Suprapubic skin (tissue), 4 donors: Measurements from ENCODE around the gene COL25A1. TPM values are rescaled to one million over a fixed set of nuclear protein-coding genes. Genes with fewer than 3 reads are reported as not detected.

Experiments
- DNase-seq, 2 donors: peaks; one replicate each; pipeline ENCODE4 v3.0.0-alpha.2; 2019; ENCODE audit warnings: low spot score in 2 of 2
- H3K27ac ChIP-seq: fragments of 200-600 bp; sonication (generic); one replicate; pipeline ENCODE4 v1.5.1; 2019
- H3K27me3 ChIP-seq: fragments of 200-600 bp; sonication (generic); one replicate; pipeline ENCODE4 v1.5.1; 2019
- H3K36me3 ChIP-seq: fragments of 200-600 bp; sonication (generic); one replicate; pipeline ENCODE4 v1.5.1; 2019
- H3K4me1 ChIP-seq: fragments of 200-600 bp; sonication (generic); one replicate; pipeline ENCODE4 v1.5.1; 2019
- H3K4me3 ChIP-seq: fragments of 200-600 bp; sonication (generic); one replicate; pipeline ENCODE4 v1.5.1; 2019; ENCODE audit warnings: mild to moderate bottlenecking
- H3K9me3 ChIP-seq: fragments of 200-600 bp; sonication (generic); one replicate; pipeline ENCODE4 v1.5.1; 2019
- EP300 ChIP-seq: sonication (generic); formaldehyde crosslinking; IDR thresholded peaks from one replicate; pipeline ENCODE4 v1.6.1; 2017; ENCODE audit warnings: antibody characterized with exemption
- POLR2A ChIP-seq, 2 donors: fragments of 450-650 bp; IDR thresholded peaks; one replicate each; pipeline ENCODE4 v1.6.1; 2017; ENCODE audit warnings: antibody characterized with exemption in 2 of 2, mild to moderate bottlenecking in 2 of 2, moderate library complexity in 2 of 2
- POLR2AphosphoS5 ChIP-seq, 3 donors: sonication (generic); formaldehyde crosslinking; IDR thresholded peaks; one replicate each; pipeline ENCODE4 v1.6.1; 2017; ENCODE audit warnings: antibody characterized with exemption in 3 of 3
- WGBS: methylation state at CpG from one replicate; pipeline ENCODE4 v1.1.5; 2018; 5-methylcytosine and 5-hydroxymethylcytosine counted together
- total RNA-seq, 4 donors: library from RNA; depleted of rRNA; stranded (reverse); fragments of >200 nt; gene quantifications; one replicate each; pipeline ENCODE4 v1.1.0, GENCODE V29; 2016
- TF ChIP-seq, protein P1 (sequence below), 2 donors: fragments of 200-600 bp in 1 of 2; fragments of 450-650 bp in 1 of 2; sonication (generic) in 1 of 2; IDR thresholded peaks; one replicate each; pipeline ENCODE4 v1.5.1; 2016 to 2019; ENCODE audit warnings: antibody characterized with exemption in 2 of 2, mild to moderate bottlenecking in 1 of 2, moderate library complexity in 1 of 2

Gene COL25A1
- total RNA-seq, 4 donors from 2014 or later = 0.30 to 1.4 (median 1.0) TPM

- H3K36me3 ChIP-seq = no peaks in the 10 kb centered on the region
- H3K4me1 ChIP-seq = no peaks in the 10 kb centered on the region
- no peaks in the 10 kb centered on the region for H3K27me3 ChIP-seq
- no peak overlapping the region for H3K27ac ChIP-seq
- WGBS = 94% methylated on average over 5 of the region's 5 CpGs
- TF ChIP-seq, protein P1, sequence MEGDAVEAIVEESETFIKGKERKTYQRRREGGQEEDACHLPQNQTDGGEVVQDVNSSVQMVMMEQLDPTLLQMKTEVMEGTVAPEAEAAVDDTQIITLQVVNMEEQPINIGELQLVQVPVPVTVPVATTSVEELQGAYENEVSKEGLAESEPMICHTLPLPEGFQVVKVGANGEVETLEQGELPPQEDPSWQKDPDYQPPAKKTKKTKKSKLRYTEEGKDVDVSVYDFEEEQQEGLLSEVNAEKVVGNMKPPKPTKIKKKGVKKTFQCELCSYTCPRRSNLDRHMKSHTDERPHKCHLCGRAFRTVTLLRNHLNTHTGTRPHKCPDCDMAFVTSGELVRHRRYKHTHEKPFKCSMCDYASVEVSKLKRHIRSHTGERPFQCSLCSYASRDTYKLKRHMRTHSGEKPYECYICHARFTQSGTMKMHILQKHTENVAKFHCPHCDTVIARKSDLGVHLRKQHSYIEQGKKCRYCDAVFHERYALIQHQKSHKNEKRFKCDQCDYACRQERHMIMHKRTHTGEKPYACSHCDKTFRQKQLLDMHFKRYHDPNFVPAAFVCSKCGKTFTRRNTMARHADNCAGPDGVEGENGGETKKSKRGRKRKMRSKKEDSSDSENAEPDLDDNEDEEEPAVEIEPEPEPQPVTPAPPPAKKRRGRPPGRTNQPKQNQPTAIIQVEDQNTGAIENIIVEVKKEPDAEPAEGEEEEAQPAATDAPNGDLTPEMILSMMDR (IDR thresholded peaks at IDR 0.05) = no peak
- TF ChIP-seq EP300 = no peak
- no peak for TF ChIP-seq POLR2AphosphoS5 (IDR thresholded peaks at IDR 0.05)
- no peak for TF ChIP-seq POLR2A (IDR thresholded peaks at IDR 0.05)
- no peak overlapping the region for H3K4me3 ChIP-seq
- no peak for DNase-seq
- no peaks in the 10 kb centered on the region for H3K9me3 ChIP-seq
Measured at GRCh38 chr4:109216085-109216696, 86.3 kb downstream of the COL25A1 start.

GRCh38 chr4:109215506-109215905 lies 87.0 kb downstream of the COL25A1 start:
- H3K4me1 ChIP-seq = no peaks in the 10 kb centered on the region
- no peak overlapping the region for H3K27ac ChIP-seq
- H3K36me3 ChIP-seq = no peaks in the 10 kb centered on the region
- no peak overlapping the region for H3K4me3 ChIP-seq
- no peaks in the 10 kb centered on the region for H3K27me3 ChIP-seq
- no peaks in the 10 kb centered on the region for H3K9me3 ChIP-seq
- DNase-seq = no peak
- TF ChIP-seq EP300 (no peak), POLR2AphosphoS5 (IDR thresholded peaks at IDR 0.05) (no peak), POLR2A (IDR thresholded peaks at IDR 0.05) (no peak)
- TF ChIP-seq, protein P1 (IDR thresholded peaks at IDR 0.05) = no peak
- 85% methylated on average over 2 of the region's 2 CpGs for WGBS

DNA sequence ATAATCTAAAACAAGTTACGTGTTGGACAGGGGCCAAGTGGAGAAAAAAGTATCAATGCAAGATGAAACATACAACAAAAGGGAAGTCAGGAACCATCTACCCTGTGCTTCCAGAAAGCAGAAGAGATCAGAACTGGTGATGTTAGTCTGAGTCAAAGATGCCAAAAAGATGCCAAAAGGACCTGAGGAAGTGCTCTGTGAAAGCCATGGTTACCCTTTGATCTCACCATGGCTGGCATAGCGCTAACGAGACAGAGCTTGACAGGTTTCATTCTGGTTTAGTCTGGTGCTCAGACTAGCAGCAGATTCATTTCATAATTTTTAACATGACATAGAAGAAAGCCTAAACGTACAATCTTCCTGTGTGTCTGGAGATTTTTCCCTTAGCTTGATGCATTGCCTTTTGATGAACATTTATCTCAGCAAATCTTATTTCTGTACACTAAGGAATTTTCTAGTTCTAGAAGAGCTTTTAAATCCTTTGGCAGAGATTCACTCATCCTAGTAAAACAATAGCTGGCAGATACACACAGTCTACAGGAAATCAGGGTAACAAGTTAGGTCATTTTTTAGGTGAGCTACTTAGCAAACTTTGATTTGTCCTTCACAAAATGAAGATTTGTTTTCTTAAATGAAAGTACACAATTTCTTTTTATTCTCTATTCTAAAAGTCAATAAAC lies 87.7 kb downstream of the COL25A1 start:
- H3K27ac ChIP-seq = no peak overlapping the region
- no peaks in the 10 kb centered on the region for H3K9me3 ChIP-seq
- DNase-seq = no peak
- TF ChIP-seq POLR2AphosphoS5 (IDR thresholded peaks at IDR 0.05) = no peak
- no peak for TF ChIP-seq EP300
- TF ChIP-seq, protein P1 (IDR thresholded peaks at IDR 0.05) = no peak
- no peak for TF ChIP-seq POLR2A (IDR thresholded peaks at IDR 0.05)
- WGBS = 32% methylated on average over 4 of the region's 4 CpGs
- H3K4me3 ChIP-seq = no peak overlapping the region
- no peaks in the 10 kb centered on the region for H3K4me1 ChIP-seq
- H3K36me3 ChIP-seq = no peaks in the 10 kb centered on the region
- H3K27me3 ChIP-seq = no peaks in the 10 kb centered on the region

DNA sequence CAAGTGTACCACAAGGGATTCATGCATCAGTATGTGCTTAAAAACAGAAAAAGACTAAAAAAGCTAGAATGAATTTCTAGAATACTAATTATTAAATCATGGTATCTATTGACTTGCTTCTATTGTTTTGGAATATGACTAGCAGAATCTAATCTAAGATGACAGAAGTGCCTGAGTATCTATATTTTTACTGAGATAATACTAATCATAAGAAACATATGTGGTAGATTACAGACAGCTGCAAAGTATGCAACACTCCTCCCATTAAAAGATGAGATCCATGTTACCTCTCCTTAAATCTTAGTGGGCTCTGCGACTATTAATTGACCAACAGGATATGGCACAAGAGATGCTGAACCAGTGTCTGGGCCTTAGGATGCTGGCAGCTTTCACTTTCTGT lies 89.4 kb downstream of the COL25A1 start:
- no peak overlapping the region for H3K4me3 ChIP-seq
- no peaks in the 10 kb centered on the region for H3K36me3 ChIP-seq
- H3K9me3 ChIP-seq = no peaks in the 10 kb centered on the region
- H3K4me1 ChIP-seq = no peaks in the 10 kb centered on the region
- no peaks in the 10 kb centered on the region for H3K27me3 ChIP-seq
- H3K27ac ChIP-seq = no peak overlapping the region
- TF ChIP-seq, protein P1 (IDR thresholded peaks at IDR 0.05) = no peak
- no peak for TF ChIP-seq POLR2A (IDR thresholded peaks at IDR 0.05)
- no peak for TF ChIP-seq POLR2AphosphoS5 (IDR thresholded peaks at IDR 0.05)
- TF ChIP-seq EP300 = no peak
- no peak for DNase-seq
- WGBS = 89% methylated on average over 1 of the region's 1 CpG

GRCh38 chr4:109211671-109212070 lies 90.8 kb downstream of the COL25A1 start:
- no peak for TF ChIP-seq EP300
- TF ChIP-seq, protein P1 (IDR thresholded peaks at IDR 0.05) = no peak
- TF ChIP-seq POLR2AphosphoS5 (IDR thresholded peaks at IDR 0.05) = no peak
- no peak for TF ChIP-seq POLR2A (IDR thresholded peaks at IDR 0.05)
- H3K27ac ChIP-seq = no peak overlapping the region
- H3K9me3 ChIP-seq = no peaks in the 10 kb centered on the region
- WGBS = 61% methylated on average over 3 of the region's 3 CpGs
- H3K4me1 ChIP-seq = peaks cover 5% of the 10 kb centered on the region
- no peak for DNase-seq
- no peak overlapping the region for H3K4me3 ChIP-seq
- no peaks in the 10 kb centered on the region for H3K36me3 ChIP-seq
- H3K27me3 ChIP-seq = no peaks in the 10 kb centered on the region
